ENCODE data around the gene TRAPPC12. TPM values are rescaled to one million over a fixed set of nuclear protein-coding genes. Genes with fewer than 3 reads are reported as not detected.
A peak's percentile ranks its signal among the peaks of the same experiment; 100 is the strongest.

TRAPPC12 gene
- total RNA-seq, 2 donors from 2014 or later: 98.2 to 103 TPM

GRCh38 chr2:3467654-3468053 is 88.2 kb downstream of the TRAPPC12 start:
- H3K36me3 Mint-ChIP-seq (ENCODE audit: low read depth): peaks cover 33% of the 10 kb centered on the region
- Histone ChIP-seq H3K27ac (ENCODE audit: low read depth, low read length) (no peak overlapping the region), H3K9ac (ENCODE audit: extremely low read depth, low read length, poor library complexity, severe bottlenecking) (no peak overlapping the region), H3K27me3 (ENCODE audit: control insufficient read depth, insufficient read depth, low read length, poor library complexity, severe bottlenecking) (no peaks in the 10 kb centered on the region), H3K4me1 (ENCODE audit: control insufficient read depth, insufficient read depth, low read length) (peaks cover 7% of the 10 kb centered on the region), H3K4me3 (ENCODE audit: low read length) (no peak overlapping the region), H3K9me3 (ENCODE audit: control insufficient read depth, low read length) (no peaks in the 10 kb centered on the region), H3K36me3 (ENCODE audit: control insufficient read depth, insufficient read depth, low read length) (peaks cover 15% of the 10 kb centered on the region)
- TF ChIP-seq CTCF (conservative IDR thresholded peaks at IDR 0.05): no peak
- H3K4me1 Mint-ChIP-seq: peaks cover 9% of the 10 kb centered on the region
- no peaks in the 10 kb centered on the region for H3K27me3 Mint-ChIP-seq (ENCODE audit: insufficient read depth)
- DNase-seq: no peak
- peak overlapping the region; percentile 48 for H3K27ac Mint-ChIP-seq
- H3K4me3 Mint-ChIP-seq: no peak overlapping the region
- 90 to 96% methylated on average over 11 to 15 of the region's 15 CpGs for WGBS, 2 experiments (ENCODE audit: insufficient coverage in 1 of 2, insufficient read length in 1 of 2)
- no peaks in the 10 kb centered on the region for H3K9me3 Mint-ChIP-seq

- Histone ChIP-seq H3K36me3 (ENCODE audit: control insufficient read depth, insufficient read depth, low read length) (peaks cover 15% of the 10 kb centered on the region), H3K9ac (ENCODE audit: extremely low read depth, low read length, poor library complexity, severe bottlenecking) (no peak overlapping the region), H3K27me3 (ENCODE audit: control insufficient read depth, insufficient read depth, low read length, poor library complexity, severe bottlenecking) (no peaks in the 10 kb centered on the region), H3K27ac (ENCODE audit: low read depth, low read length) (no peak overlapping the region), H3K4me3 (ENCODE audit: low read length) (no peak overlapping the region), H3K4me1 (ENCODE audit: control insufficient read depth, insufficient read depth, low read length) (peaks cover under 1% of the 10 kb centered on the region), H3K9me3 (ENCODE audit: control insufficient read depth, low read length) (no peaks in the 10 kb centered on the region)
- no peak overlapping the region for H3K4me3 Mint-ChIP-seq
- TF ChIP-seq CTCF (conservative IDR thresholded peaks at IDR 0.05): no peak
- DNase-seq: no peak
- H3K9me3 Mint-ChIP-seq: no peaks in the 10 kb centered on the region
- 94 to 98% methylated on average over 20 to 31 of the region's 31 CpGs for WGBS, 2 experiments (ENCODE audit: insufficient coverage in 1 of 2, insufficient read length in 1 of 2)
- H3K27me3 Mint-ChIP-seq (ENCODE audit: insufficient read depth): no peaks in the 10 kb centered on the region
- peak overlapping the region; percentile 16 for H3K27ac Mint-ChIP-seq
- peaks cover 2% of the 10 kb centered on the region for H3K4me1 Mint-ChIP-seq
- peaks cover 38% of the 10 kb centered on the region for H3K36me3 Mint-ChIP-seq (ENCODE audit: low read depth)
Observed at GRCh38 chr2:3468296-3468988, 88.9 kb downstream of the TRAPPC12 start.

GRCh38 chr2:3469486-3469885 is 90.0 kb downstream of the TRAPPC12 start:
- Mint-ChIP-seq H3K27ac (no peak overlapping the region), H3K9me3 (no peaks in the 10 kb centered on the region), H3K27me3 (ENCODE audit: insufficient read depth) (no peaks in the 10 kb centered on the region), H3K36me3 (ENCODE audit: low read depth) (peaks cover 36% of the 10 kb centered on the region), H3K4me1 (no peaks in the 10 kb centered on the region), H3K4me3 (no peak overlapping the region)
- 92 to 100% methylated on average over 2 to 7 of the region's 7 CpGs for WGBS, 2 experiments (ENCODE audit: insufficient coverage in 1 of 2, insufficient read length in 1 of 2)
- H3K9me3 ChIP-seq (ENCODE audit: control insufficient read depth, low read length): no peaks in the 10 kb centered on the region
- H3K9ac ChIP-seq (ENCODE audit: extremely low read depth, low read length, poor library complexity, severe bottlenecking): no peak overlapping the region
- H3K4me1 ChIP-seq (ENCODE audit: control insufficient read depth, insufficient read depth, low read length): no peaks in the 10 kb centered on the region
- TF ChIP-seq CTCF (conservative IDR thresholded peaks at IDR 0.05): no peak
- no peak for DNase-seq
- no peaks in the 10 kb centered on the region for H3K27me3 ChIP-seq (ENCODE audit: control insufficient read depth, insufficient read depth, low read length, poor library complexity, severe bottlenecking)
- H3K27ac ChIP-seq (ENCODE audit: low read depth, low read length): no peak overlapping the region
- no peak overlapping the region for H3K4me3 ChIP-seq (ENCODE audit: low read length)
- H3K36me3 ChIP-seq (ENCODE audit: control insufficient read depth, insufficient read depth, low read length): peaks cover 15% of the 10 kb centered on the region
